Measurements from ENCODE around the gene PDXDC1. TPM values are rescaled to one million over a fixed set of nuclear protein-coding genes. Genes with fewer than 3 reads are reported as not detected.
"Not testable (repeated sequence)": the region's sequence is repeated elsewhere in the genome, so short reads cannot be mapped to it uniquely, and the experiment has no call there.

The PDXDC1 gene
- total and polyA plus RNA-seq, 12 donors = 24.9 to 88.5 (median 69.4) TPM

DNA sequence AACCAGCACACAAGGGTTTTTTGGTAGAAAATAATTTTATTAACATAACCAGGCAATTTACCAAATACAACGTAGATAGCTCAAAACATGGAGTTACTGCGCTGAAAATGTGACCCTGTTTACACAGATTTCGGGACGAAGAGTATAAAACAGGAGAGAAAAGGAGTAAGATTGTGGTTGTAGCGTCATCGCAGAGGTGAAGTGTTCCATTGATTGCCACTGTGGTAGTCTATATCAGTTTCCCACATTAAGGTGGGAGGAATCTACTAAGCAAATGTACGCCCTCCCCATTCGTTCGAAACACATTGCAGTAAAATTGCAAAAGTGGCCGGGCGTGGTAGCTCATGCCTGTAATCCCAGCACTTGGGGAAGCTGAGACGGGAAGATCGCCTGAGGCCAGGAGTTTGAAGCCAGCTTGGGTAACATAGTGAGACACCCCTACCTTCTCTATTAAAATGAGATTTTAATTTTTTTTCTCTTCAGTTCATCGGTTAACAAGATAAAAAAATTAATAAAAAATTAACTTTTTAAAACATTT lies 972 bp upstream of the PDXDC1 start:
- H3K36me3 ChIP-seq; H3K27me3 ChIP-seq; DNase-seq; intact Hi-C loops (cut with DNase I); H3K9me3 ChIP-seq; ATAC-seq: not testable (repeated sequence)
- WGBS, 2 donors = 70 to 75% methylated on average over 12 to 13 of the region's 14 CpGs
- Histone ChIP-seq H3K4me1 (peaks cover 0 to 27% (median 16%) of the 10 kb centered on the region in 9 donors), H3K4me3 (peak overlapping the region; percentile 57 to 99 (median 73)), H3K27ac (peak overlapping the region in 5 of 10 donors; percentile 89 to 96 (median 94))

DNA sequence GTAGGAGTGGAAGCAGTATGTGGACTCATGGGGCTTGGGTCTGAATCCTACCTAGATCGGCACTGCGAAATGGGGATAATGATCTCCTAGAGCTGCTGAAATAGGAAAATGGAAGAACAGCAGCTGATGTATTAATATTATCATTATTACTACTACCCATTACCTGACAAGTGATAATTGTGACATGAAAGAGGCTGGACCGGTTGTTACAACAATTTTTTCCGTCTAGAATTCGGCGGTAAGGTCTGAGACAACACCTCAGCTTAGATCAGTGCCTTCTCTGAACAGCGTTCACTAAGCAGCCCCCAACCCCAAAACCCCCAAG lies 533 bp upstream of the PDXDC1 start:
- DNase-seq; H3K27me3 ChIP-seq; H3K36me3 ChIP-seq; ATAC-seq; intact Hi-C loops (cut with DNase I); H3K9me3 ChIP-seq: not testable (repeated sequence)
- peak overlapping the region; percentile 57 to 99 (median 73) for H3K4me3 ChIP-seq
- 3 to 4% methylated on average over 7 of the region's 7 CpGs for WGBS, 2 donors
- peaks cover under 1 to 27% (median 16%) of the 10 kb centered on the region in 9 donors for H3K4me1 ChIP-seq
- H3K27ac ChIP-seq = peak overlapping the region in 9 of 10 donors; percentile 84 to 96 (median 94)

DNA sequence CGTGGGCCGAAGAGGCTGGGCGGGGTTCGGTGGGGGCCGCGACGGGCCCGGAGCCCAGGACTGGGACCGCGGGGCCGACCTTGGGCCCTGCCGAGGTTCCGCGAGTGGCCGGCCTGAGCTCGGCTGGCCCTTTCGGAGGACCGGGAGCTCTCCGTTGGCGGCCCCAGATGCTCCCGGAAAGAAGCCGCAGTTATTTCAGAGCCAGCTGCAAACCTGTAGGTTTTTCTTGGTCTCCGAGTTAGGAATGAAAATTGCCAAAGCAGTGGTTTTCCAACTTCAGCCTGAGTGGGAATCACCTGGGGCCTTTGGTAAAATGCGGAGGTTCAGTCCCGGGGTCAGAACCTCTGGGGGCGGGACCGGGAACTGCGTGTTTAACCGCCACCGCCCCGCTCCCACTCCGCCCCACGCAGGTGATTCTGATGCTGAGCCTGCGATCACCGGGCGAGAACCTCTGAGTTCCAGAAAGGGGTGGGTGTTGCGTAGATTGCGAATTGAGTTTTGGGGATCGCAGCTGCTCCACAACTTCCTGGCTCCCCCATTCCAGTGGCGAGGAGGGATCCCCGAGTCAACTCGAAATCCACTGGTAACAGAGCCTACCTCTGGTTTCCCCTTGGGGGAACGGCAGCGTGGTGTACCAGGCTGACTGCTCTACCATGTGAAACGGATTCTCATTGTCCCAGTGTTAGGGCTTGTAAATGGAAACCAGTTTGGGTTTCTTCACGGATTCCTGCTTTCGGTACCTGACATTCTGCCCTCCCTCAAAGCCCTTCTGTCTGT lies 780 bp downstream of the PDXDC1 start:
- H3K27ac ChIP-seq = peak overlapping the region; percentile 14 to 96 (median 94)
- ATAC-seq = peak; percentile 16 to 52 (median 34)
- intact Hi-C loops (cut with DNase I); H3K36me3 ChIP-seq; H3K27me3 ChIP-seq; H3K9me3 ChIP-seq: not testable (repeated sequence)
- WGBS, 2 donors = 5 to 6% methylated on average over 41 to 46 of the region's 47 CpGs
- peaks cover 3 to 34% (median 16%) of the 10 kb centered on the region in 9 donors for H3K4me1 ChIP-seq
- peak overlapping the region; percentile 57 to 99 (median 73) for H3K4me3 ChIP-seq
- DNase-seq = peak; percentile 46 to 60
- TF ChIP-seq, protein P1, sequence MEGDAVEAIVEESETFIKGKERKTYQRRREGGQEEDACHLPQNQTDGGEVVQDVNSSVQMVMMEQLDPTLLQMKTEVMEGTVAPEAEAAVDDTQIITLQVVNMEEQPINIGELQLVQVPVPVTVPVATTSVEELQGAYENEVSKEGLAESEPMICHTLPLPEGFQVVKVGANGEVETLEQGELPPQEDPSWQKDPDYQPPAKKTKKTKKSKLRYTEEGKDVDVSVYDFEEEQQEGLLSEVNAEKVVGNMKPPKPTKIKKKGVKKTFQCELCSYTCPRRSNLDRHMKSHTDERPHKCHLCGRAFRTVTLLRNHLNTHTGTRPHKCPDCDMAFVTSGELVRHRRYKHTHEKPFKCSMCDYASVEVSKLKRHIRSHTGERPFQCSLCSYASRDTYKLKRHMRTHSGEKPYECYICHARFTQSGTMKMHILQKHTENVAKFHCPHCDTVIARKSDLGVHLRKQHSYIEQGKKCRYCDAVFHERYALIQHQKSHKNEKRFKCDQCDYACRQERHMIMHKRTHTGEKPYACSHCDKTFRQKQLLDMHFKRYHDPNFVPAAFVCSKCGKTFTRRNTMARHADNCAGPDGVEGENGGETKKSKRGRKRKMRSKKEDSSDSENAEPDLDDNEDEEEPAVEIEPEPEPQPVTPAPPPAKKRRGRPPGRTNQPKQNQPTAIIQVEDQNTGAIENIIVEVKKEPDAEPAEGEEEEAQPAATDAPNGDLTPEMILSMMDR (IDR thresholded peaks at IDR 0.05) = peak in 1 of 9 donors; percentile 19

DNA sequence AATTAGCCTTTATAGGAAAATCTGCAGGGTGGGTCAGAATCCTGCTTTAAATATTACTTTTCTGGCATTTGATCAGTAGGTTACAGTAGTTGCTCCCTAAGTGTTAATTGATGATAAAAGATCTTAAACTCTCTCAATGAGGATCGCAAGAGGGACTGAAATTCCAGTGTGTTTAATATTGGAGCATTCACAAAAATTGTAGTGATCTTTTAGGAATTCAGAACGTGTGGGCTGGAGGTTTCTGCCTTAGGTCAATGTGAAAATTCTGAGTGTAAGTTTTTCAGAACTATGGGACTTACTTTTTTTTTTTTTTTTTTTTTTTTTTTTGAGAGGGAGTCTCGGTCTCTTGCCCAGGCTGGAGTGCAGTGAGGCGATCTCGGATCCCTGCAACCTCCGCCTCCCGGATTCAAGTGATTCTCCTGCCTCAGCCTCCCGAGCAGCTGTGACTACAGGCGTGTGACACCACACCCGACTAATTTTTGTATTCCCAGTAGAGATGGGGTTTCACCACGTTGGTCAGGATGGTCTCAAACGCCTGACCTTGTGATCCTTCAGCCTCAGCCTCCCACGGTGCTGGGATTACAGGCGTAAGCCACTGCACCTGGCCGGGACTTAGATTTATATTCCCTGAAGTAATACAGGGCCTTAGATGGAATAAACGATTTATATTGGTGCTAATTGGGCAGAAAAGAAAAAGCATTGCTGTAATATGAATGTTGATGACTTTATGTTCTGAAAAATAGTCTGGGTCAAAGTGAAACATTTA lies 2.3 kb downstream of the PDXDC1 start:
- H3K4me3 ChIP-seq; H3K27me3 ChIP-seq; DNase-seq; H3K36me3 ChIP-seq; H3K9me3 ChIP-seq; H3K27ac ChIP-seq; intact Hi-C loops (cut with DNase I); ATAC-seq: not testable (repeated sequence)
- H3K4me1 ChIP-seq = peaks cover 3 to 38% (median 17%) of the 10 kb centered on the region in 9 donors
- whole genome bisulfite sequencing, 2 donors = 80 to 82% methylated on average over 14 of the region's 16 CpGs

DNA sequence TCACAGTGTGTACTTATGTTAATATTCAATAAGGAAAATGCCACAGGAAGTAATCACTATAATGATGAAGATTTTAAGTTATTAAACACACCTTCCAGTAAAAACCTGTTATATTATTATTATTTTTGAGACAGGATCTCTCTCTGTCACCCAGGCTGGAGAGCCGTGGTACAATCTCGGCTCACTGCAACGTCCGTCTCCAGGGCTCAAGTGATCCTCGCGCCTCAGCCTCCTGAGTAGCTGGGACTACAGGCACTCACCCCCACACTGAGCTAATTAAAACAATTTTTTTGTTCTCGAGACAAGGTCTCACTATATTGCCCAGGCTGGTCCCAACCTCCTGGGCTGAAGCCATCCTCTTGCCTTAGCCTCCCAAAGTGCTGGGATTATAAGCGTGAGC lies 3.5 kb downstream of the PDXDC1 start:
- H3K36me3 ChIP-seq; H3K9me3 ChIP-seq; DNase-seq; ATAC-seq; H3K27ac ChIP-seq; H3K27me3 ChIP-seq; intact Hi-C loops (cut with DNase I); H3K4me3 ChIP-seq: not testable (repeated sequence)
- WGBS, 2 donors = 95% methylated on average over 8 of the region's 8 CpGs
- peaks cover 3 to 41% (median 19%) of the 10 kb centered on the region in 9 donors for H3K4me1 ChIP-seq

DNA sequence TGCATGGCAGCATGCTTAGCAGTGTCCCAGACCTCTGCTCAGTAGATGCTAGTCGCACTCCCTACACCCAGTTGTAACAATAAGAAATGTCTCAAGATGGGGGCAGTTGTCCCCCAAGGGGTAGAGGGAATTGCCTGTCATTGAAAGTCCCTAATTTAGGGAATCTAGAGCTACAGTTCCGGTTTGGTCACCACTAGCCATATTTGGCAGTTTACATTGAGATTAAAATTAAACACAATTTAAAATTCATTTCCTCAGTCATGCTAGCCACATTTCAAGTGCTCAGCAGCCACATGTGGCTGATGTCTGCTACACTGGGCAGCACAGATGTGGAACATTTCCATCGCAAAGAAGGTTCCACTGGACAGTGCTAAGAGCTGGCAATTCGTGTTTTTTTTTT lies 4.1 kb downstream of the PDXDC1 start:
- intact Hi-C loops (cut with DNase I); H3K4me3 ChIP-seq; H3K27ac ChIP-seq; H3K36me3 ChIP-seq; H3K9me3 ChIP-seq; H3K27me3 ChIP-seq; DNase-seq; ATAC-seq: not testable (repeated sequence)
- peaks cover 3 to 40% (median 18%) of the 10 kb centered on the region in 9 donors for H3K4me1 ChIP-seq
- WGBS, 2 donors = 85 to 90% methylated on average over 4 of the region's 4 CpGs

DNA sequence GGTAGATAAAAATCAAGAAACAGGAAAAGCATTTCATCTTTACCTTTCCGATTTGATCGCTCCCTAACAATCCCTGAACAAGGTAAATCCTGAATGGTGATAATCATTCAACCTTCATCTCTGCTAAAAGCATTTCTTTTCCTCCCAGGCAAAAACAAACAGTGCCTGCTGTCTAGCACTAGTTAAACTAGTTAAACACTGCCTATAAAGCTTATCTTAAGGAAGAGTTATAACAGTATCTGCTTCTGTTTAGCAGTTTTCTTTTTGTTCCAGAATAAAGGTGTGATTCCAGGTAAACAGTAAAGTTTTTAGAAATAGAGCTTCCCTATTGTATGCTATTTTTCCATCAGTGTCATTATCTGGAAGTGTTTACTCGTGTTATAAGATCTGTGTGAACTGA lies 6.4 kb downstream of the PDXDC1 start:
- Histone ChIP-seq H3K4me1 (peaks cover 3 to 27% (median 6%) of the 10 kb centered on the region in 9 donors), H3K36me3 (peaks cover 0 to 27% (median 5%) of the 10 kb centered on the region in 9 donors)
- intact Hi-C loops (cut with DNase I); ATAC-seq; H3K27me3 ChIP-seq; H3K4me3 ChIP-seq; DNase-seq; H3K27ac ChIP-seq; H3K9me3 ChIP-seq: not testable (repeated sequence)
- 71 to 74% methylated on average over 3 of the region's 3 CpGs for WGBS, 2 donors

DNA sequence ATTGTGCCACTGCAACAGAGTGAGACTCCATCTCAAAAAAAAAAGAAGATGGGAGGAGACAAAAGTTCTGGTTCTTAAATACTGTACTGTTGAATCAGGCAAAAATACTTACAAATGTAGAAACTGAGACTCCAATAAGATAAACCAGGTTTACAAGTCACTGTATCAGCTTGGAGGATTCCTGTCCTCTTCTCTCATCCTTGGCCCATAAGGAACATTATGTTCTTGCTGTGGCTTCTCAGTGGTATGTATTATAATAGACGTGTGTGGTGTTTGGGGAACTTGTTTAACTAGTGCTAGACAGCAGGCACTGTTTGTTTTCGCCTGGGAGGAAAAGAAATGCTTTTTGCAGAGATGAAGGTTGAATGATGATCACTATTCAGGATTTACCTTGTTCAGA lies 7.7 kb downstream of the PDXDC1 start:
- Histone ChIP-seq H3K4me1 (peaks cover 0 to 19% (median 4%) of the 10 kb centered on the region in 9 donors), H3K36me3 (peaks cover 0 to 39% (median 11%) of the 10 kb centered on the region in 9 donors)
- DNase-seq; intact Hi-C loops (cut with DNase I); H3K4me3 ChIP-seq; H3K9me3 ChIP-seq; H3K27me3 ChIP-seq; H3K27ac ChIP-seq: not testable (repeated sequence)
- ATAC-seq = peak in 2 of 8 donors; percentile 42 to 70
- 38 to 60% methylated on average over 1 of the region's 2 CpGs for WGBS, 2 donors

DNA sequence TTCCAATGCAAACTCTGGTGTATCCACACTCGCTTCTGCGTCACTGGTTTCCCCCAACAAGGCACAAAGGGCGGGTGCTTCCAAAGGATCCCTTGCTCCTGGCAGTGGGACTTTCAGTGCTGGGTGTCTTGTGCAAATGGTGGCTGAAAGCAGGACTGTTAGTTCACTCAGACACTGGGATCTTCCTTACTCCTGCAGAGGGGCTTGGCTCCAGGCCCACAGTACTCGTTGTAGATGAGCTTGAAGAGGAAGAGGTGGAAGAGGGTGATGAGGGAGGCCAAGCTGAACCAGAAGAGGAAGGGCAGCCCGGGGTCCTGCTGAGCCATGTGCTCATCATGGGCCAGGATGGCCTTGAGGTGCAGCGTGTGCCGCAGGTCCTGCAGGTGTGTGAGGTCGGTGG lies 13.3 kb downstream of the PDXDC1 start:
- peaks cover 0 to 44% (median 17%) of the 10 kb centered on the region in 9 donors for H3K36me3 ChIP-seq
- intact Hi-C loops (cut with DNase I); DNase-seq; H3K27ac ChIP-seq; H3K9me3 ChIP-seq; H3K4me3 ChIP-seq; H3K4me1 ChIP-seq; H3K27me3 ChIP-seq: not testable (repeated sequence)
- 77% methylated on average over 8 of the region's 8 CpGs for WGBS, 2 donors
- peak in 6 of 8 donors; percentile 4 to 35 (median 26) for ATAC-seq
